K562 (cell line): Measurements from ENCODE around the gene AIFM3. TPM values are rescaled to one million over a fixed set of nuclear protein-coding genes. Genes with fewer than 3 reads are reported as not detected.

Experiments used
- ATF3 ChIP-seq, 2 experiments: fragments of 450-650 bp in 1 of 2; sonication (generic) in 1 of 2; formaldehyde crosslinking in 1 of 2; IDR thresholded peaks in 1 of 2; conservative IDR thresholded peaks in 1 of 2; 2 replicates each; pipeline versions ENCODE4 v1.6.1 to v1.8.1; 2016 to 2023; ENCODE audit warnings: mild to moderate bottlenecking in 2 of 2, moderate library complexity in 2 of 2, inconsistent platforms in 1 of 2, missing genetic modification reagents in 1 of 2
- CREBBP ChIP-seq: IDR thresholded peaks from one replicate; pipeline ENCODE4 v1.6.1; 2012; ENCODE audit warnings: low read depth, mild to moderate bottlenecking, control low read depth, inconsistent platforms, low read length
- DNMT1 ChIP-seq: fragments of 450-650 bp; IDR thresholded peaks from 2 replicates; pipeline ENCODE4 v1.6.1; 2016; ENCODE audit warnings: antibody characterized with exemption, mild to moderate bottlenecking
- HCFC1 ChIP-seq: IDR thresholded peaks from 2 replicates; pipeline ENCODE4 v1.6.1; 2012; ENCODE audit warnings: low read depth, low read length, improper control_type of control experiment
- HOXB6 ChIP-seq: fragments of 250-450 bp; sonication (Bioruptor Pico); IDR thresholded peaks from 2 replicates; pipeline ENCODE4 v1.5.1; 2022; ENCODE audit warnings: mild to moderate bottlenecking, borderline replicate concordance
- KLF1 ChIP-seq: fragments of 450-650 bp; IDR thresholded peaks from 2 replicates; pipeline ENCODE4 v1.6.1; 2016; ENCODE audit warnings: missing genetic modification characterization, missing compliant biosample characterization
- MBD2 ChIP-seq: sonication (generic); IDR thresholded peaks from 2 replicates; pipeline ENCODE4 v1.6.1; 2016; ENCODE audit warnings: low read depth, borderline replicate concordance
- MYC ChIP-seq, 2 experiments: fragments of 250-450 bp in 1 of 2; sonication (Bioruptor Pico) in 1 of 2; IDR thresholded peaks; 2 replicates each; pipeline versions ENCODE4 v1.5.1 to v1.6.1; 2012 to 2021; ENCODE audit warnings: low read depth in 2 of 2, borderline replicate concordance in 1 of 2, improper control_type of control experiment in 1 of 2, low read length in 1 of 2, mild to moderate bottlenecking in 1 of 2, moderate library complexity in 1 of 2
- NFE2 ChIP-seq: IDR thresholded peaks from 2 replicates; pipeline ENCODE4 v1.6.1; 2014; ENCODE audit warnings: antibody characterized with exemption, low read depth
- PREB ChIP-seq: sonication (generic); formaldehyde crosslinking; IDR thresholded peaks from 2 replicates; pipeline ENCODE4 v1.8.1; 2023; ENCODE audit warnings: mild to moderate bottlenecking, missing genetic modification reagents
- SPI1 ChIP-seq: IDR thresholded peaks from 2 replicates; pipeline ENCODE4 v1.6.1; 2011; ENCODE audit warnings: low read depth, low read length, control low read depth, borderline replicate concordance
- STAT5B ChIP-seq: fragments of 250-450 bp; sonication (Bioruptor Pico); IDR thresholded peaks from 2 replicates; pipeline ENCODE4 v1.8.0; 2021; ENCODE audit warnings: mild to moderate bottlenecking, inconsistent platforms
- TAF7 ChIP-seq: fragments of 450-650 bp; IDR thresholded peaks from 2 replicates; pipeline ENCODE4 v1.6.1; 2016; ENCODE audit warnings: missing genetic modification characterization, missing compliant biosample characterization
- TARDBP ChIP-seq: fragments of 450-650 bp; IDR thresholded peaks from 2 replicates; pipeline ENCODE4 v1.6.1; 2016
- TEAD4 ChIP-seq, 2 experiments: sonication (generic) in 1 of 2; formaldehyde crosslinking in 1 of 2; IDR thresholded peaks; 2 replicates each; pipeline versions ENCODE4 v1.6.1 to v1.8.0; 2012 to 2022; ENCODE audit warnings: borderline replicate concordance in 1 of 2, inconsistent platforms in 1 of 2, low read length in 1 of 2, mild to moderate bottlenecking in 1 of 2, missing genetic modification reagents in 1 of 2
- XRCC5 ChIP-seq: fragments of 200-400 bp; formaldehyde crosslinking; IDR thresholded peaks from 2 replicates; pipeline ENCODE4 v1.6.1; 2017; ENCODE audit warnings: low read depth, mild to moderate bottlenecking, low read length
- ZC3H11A ChIP-seq: IDR thresholded peaks from 2 replicates; pipeline ENCODE4 v1.6.1; 2012; ENCODE audit warnings: low read depth, low read length, improper control_type of control experiment
- ZEB2 ChIP-seq: fragments of 450-650 bp; IDR thresholded peaks from 2 replicates; pipeline ENCODE4 v1.6.1; 2016
- ZFX ChIP-seq: sonication (generic); formaldehyde crosslinking; IDR thresholded peaks from 2 replicates; pipeline ENCODE4 v1.8.0; 2022; ENCODE audit warnings: mild to moderate bottlenecking, missing genetic modification reagents, moderate library complexity
- ZNF143 ChIP-seq: sonication (generic); formaldehyde crosslinking; IDR thresholded peaks from 2 replicates; pipeline ENCODE4 v1.9.0; 2022; ENCODE audit warnings: mild to moderate bottlenecking, missing genetic modification reagents
- ZNF766 ChIP-seq: fragments of 200-800 bp; sonication (Bioruptor generic); conservative IDR thresholded peaks from 2 replicates; pipeline ENCODE4 v1.6.1; 2016; ENCODE audit warnings: missing genetic modification characterization, missing compliant biosample characterization
- polyA plus RNA-seq, 8 experiments: library from polyadenylated mRNA; depleted of rRNA in 4 of 8; stranded (reverse) in 5 of 8; unstranded in 3 of 8; fragments of >200 nt; fragmentation: Nextera tagmentation in 2 of 8; fragmentation: Illumina TruSeq in 1 of 8; extraction: Ambion mirVana in 2 of 8; extraction: Trizol in 1 of 8; gene quantifications; 2 replicates each; pipeline versions ENCODE4 v1.2.1 to v1.2.3, GENCODE V29; 2011 to 2014; ENCODE audit warnings: inconsistent platforms in 1 of 8, missing spikeins in 1 of 8
- total RNA-seq, 7 experiments: library from RNA; depleted of rRNA in 6 of 7; stranded (reverse); fragments of >200 nt in 6 of 7; fragmentation: Illumina TruSeq in 2 of 7; extraction: Trizol in 2 of 7; gene quantifications; 2 replicates each; pipeline versions ENCODE4 v1.2.1 to v1.2.3, GENCODE V29; 2011 to 2021; ENCODE audit warnings: low replicate concordance in 1 of 7
- TF ChIP-seq, protein P1 (sequence below): fragments of 450-650 bp; IDR thresholded peaks from 2 replicates; pipeline ENCODE4 v1.6.1; 2016; ENCODE audit warnings: missing biosample characterization, missing genetic modification characterization
- TF ChIP-seq, protein P2 (sequence below): fragments of 450-650 bp; IDR thresholded peaks from 2 replicates; pipeline ENCODE4 v1.6.1; 2016; ENCODE audit warnings: antibody characterized with exemption

AIFM3 gene
- total and polyA plus RNA-seq, 9 of the 15 experiments (the other 6 are each of a cell fraction or from before 2014, with no cell fraction given), result 0.03 to 0.20 (median 0.07) TPM; not detected in 1

DNA sequence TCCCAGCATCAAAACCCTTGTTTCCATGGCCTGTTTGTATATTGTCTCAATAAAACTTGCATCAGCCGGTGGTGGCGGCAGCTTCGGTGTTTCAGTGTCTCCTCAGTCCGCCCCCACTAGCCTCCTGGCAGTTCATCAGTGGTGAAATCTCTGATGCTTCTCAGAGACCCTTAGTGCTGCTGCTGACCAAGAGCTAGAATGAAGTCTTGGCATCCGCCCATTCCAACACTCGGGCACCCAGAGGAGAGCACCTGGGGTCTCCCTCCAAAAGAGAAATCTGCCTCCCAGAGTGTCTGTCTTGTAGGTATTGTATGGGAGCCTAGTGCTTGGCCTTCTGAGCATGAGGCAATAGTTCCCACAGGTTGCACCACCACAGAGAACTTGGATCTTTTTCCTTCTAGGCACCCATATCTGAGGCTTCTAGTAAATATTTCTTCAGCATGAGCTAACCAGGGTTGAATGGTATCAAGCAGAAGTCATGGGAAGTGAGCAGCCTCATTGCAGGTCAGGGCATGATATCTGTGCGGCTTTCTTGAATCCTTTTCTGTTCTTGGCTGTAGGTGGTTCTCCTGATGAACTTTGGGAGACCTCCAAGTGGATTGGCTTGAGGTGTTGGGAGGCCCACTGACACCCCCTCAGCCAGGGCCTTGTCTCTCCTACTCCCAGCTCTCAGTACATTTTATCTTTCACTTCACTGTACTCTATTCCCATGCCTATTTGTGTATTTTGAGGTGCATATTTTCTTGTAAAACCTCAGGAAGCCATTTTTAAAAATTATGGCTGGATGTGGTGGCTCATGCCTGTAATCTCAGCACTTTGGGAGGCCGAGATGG, 13.2 kb upstream of the AIFM3 start (continued):
- TF ChIP-seq HOXB6 (CRISPR knock-in tag), result peak; percentile 4; the same call in 1 of the 2 replicates
- TF ChIP-seq SPI1, result no peak
- TF ChIP-seq, protein P1, sequence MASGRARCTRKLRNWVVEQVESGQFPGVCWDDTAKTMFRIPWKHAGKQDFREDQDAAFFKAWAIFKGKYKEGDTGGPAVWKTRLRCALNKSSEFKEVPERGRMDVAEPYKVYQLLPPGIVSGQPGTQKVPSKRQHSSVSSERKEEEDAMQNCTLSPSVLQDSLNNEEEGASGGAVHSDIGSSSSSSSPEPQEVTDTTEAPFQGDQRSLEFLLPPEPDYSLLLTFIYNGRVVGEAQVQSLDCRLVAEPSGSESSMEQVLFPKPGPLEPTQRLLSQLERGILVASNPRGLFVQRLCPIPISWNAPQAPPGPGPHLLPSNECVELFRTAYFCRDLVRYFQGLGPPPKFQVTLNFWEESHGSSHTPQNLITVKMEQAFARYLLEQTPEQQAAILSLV (tag), result peak; percentile 95
- peak; percentile 1; the same call in 1 of the 2 replicates for TF ChIP-seq DNMT1
- TF ChIP-seq ATF3 (IDR thresholded peaks at IDR 0.05), result peak; percentile 95
- 0 out of 2 replicates have a peak, but pooled peaks have one; percentile 52 for TF ChIP-seq ATF3 (CRISPR knock-in tag; conservative IDR thresholded peaks at IDR 0.05)
- no peak for TF ChIP-seq XRCC5
- TF ChIP-seq KLF1 (tag), result peak; percentile 20; the same call in 1 of the 2 replicates
- TF ChIP-seq TAF7 (tag), result peak; percentile 37; the same call in 1 of the 2 replicates
- TF ChIP-seq CREBBP, result no peak
- peak; percentile 61; the same call in 1 of the 2 replicates for TF ChIP-seq TARDBP
- TF ChIP-seq ZNF766 (CRISPR knock-in tag), result 0 out of 2 replicates have a peak, but pooled peaks have one; percentile 34
- no peak for TF ChIP-seq NFE2
- peak; percentile 67; the same call in 1 of the 2 replicates for TF ChIP-seq PREB (CRISPR knock-in tag)
- TF ChIP-seq STAT5B, result no peak
- no peak for TF ChIP-seq MBD2
- TF ChIP-seq, protein P2, sequence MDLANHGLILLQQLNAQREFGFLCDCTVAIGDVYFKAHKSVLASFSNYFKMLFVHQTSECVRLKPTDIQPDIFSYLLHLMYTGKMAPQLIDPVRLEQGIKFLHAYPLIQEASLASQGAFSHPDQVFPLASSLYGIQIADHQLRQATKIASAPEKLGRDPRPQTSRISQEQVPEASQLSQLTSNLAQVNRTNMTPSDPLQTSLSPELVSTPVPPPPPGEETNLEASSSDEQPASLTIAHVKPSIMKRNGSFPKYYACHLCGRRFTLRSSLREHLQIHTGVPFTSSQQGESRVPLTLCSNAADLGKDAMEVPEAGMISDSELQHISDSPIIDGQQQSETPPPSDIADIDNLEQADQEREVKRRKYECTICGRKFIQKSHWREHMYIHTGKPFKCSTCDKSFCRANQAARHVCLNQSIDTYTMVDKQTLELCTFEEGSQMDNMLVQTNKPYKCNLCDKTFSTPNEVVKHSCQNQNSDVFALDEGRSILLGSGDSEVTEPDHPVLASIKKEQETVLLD, result no peak
- peak; percentile 76 for TF ChIP-seq MYC (IDR thresholded peaks at IDR 0.05; ENCODE audit: low read depth, low read length)
- TF ChIP-seq MYC (CRISPR knock-in tag; IDR thresholded peaks at IDR 0.05; ENCODE audit: borderline replicate concordance, low read depth), result no peak
- TF ChIP-seq HCFC1, result 0 out of 2 replicates have a peak, but pooled peaks have one; percentile 7
- TF ChIP-seq ZEB2, result peak; percentile 59; the same call in 1 of the 2 replicates
- TF ChIP-seq ZFX (CRISPR knock-in tag), result 0 out of 2 replicates have a peak, but pooled peaks have one; percentile 24
- no peak for TF ChIP-seq TEAD4 (IDR thresholded peaks at IDR 0.05; ENCODE audit: low read length)
- peak; percentile 80; the same call in 1 of the 2 replicates for TF ChIP-seq TEAD4 (CRISPR knock-in tag; IDR thresholded peaks at IDR 0.05; ENCODE audit: borderline replicate concordance)
- peak; percentile 35; the same call in 1 of the 2 replicates for TF ChIP-seq ZNF143 (CRISPR knock-in tag)
- TF ChIP-seq ZC3H11A, result peak; percentile 28; the same call in 1 of the 2 replicates
